Activated CD4-positive, CD25-positive, alpha-beta regulatory T cell (primary cell): ENCODE results near the gene ADARB2.

ENCODE experiments used
- DNase-seq, 4 experiments: peaks; one replicate each; lab custom pipeline; 2025; lab: John Stamatoyannopoulos, UW

ADARB2 gene

DNA sequence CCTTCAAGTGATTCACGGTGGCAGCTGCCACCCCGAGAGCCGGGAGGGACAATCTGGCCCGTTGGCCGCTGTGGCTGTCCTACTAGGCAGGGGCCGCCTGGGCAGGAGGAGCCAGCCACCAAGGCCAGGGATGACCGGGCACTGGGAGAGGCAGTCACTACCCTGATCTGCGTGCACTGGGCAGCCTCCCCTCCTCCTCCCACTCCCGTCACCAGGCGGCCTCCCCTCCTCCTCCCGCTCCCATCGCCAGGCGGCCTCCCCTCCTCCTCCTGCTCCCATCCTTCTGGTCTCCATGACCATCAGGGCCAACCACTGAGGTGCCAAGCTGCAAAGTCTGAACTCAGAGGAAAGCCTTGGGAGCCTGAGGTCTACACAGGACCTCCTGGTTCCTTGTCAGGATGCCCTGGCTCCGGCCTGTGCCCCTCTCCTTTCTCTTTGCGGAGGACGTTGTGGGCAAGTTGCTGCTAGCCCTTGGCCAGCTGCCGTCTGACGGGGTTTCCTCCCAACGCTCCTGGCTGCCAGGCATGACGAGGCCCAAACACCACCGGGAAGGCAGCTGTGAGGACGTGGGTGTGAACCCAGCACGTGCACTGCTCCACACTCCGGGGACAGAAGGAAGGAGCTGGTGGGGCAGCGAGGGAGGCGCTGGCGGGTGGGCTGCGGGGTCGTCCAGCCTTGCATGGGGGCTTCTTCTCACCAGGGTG is 550.0 kb downstream of the ADARB2 start:
- no peak for DNase-seq

DNA sequence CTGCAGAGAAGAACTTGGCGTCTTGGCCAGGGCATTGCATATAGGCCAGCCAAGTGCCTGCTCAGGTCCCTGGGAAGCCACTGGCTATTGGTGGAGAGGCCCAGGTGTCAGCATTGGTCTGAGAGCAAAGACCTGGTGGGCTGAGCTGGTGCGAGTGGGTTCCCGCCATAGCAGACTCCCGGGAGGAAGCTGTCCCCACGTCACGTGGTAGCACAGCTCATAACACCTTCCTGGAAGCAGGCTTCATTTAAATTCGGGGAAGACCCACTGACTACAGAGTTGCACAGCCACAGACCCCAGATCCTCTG is 550.7 kb downstream of the ADARB2 start:
- DNase-seq: no peak

DNA sequence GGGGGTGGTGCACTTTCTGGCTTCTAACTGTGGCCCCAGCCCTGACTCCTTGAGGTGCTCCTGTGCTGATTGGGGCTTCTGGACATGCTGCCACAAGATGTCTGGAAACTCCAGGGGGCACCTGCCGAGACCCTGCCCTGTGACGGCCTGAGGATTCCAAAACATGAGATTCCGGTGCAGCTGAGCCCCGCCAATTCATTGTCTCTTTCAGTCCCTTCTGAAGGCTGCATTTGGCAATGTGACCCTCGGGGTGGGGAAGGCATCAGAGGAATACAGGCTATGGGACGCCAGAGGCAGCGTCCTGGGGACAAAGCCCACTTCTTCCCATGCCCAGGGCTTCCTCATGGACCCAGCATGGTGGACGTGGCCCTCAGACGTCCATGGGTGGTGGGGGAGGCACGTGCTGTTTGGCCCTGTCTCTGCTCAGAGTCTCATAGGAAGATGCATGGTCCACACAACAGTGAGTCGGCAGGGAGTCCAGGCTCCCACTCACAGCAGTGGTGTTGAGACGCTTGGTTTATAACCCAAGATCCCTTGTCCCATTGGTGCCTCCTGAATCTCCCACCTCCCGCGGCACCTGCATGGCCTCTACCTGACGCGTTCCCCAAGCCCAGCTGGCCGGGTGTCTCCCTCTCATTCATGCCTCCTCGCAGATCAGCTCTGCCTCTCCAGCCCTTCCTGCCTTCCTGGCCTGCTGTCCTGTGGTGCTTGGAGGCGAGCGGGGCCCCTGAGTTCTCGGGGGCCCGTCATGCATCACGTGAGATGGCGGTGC is 551.2 kb downstream of the ADARB2 start:
- DNase-seq: no peak

DNA sequence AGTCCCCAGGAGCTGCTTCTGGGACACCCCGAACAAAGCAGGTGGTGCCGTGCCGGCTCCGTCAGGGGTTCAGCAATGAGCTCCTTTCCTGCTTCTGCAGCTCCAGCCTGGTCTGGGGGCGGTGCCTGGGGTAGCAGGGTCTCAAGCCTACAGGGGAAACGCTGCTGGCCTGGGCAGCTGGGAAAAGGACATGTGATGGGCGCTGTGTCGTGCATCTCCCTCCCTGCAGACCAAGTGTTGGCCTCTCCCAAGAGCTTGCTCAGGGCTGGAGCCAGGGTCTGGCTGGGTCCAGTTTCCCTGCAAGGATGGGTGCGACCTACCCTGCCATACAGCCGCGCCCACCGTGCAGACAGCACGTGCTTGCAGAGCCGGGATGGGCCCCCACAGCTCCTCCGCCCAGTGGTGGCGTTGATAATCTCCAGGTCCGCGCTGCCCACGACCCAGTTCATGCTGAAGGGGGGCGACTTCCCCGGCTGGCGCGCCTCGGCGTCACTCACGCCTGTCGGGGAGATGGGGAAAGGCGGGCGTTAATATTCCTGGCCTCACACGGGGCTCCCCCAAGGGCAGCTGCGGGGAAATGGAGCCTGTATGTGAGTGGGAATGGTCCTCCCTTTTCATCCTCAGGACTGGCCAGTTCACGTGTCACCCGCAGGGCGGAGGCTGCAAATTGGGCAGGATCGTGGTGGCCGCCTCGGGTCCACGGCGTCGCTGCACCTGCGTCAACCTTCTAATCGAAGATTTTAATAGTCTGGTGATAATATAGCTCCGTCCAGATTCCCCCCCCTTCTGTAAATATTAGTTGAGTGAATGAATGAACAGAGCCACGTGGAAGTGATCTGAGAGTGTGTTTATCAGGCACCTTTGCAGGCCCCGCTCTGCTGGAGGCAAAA is 552.5 kb downstream of the ADARB2 start:
- DNase-seq: no peak

DNA sequence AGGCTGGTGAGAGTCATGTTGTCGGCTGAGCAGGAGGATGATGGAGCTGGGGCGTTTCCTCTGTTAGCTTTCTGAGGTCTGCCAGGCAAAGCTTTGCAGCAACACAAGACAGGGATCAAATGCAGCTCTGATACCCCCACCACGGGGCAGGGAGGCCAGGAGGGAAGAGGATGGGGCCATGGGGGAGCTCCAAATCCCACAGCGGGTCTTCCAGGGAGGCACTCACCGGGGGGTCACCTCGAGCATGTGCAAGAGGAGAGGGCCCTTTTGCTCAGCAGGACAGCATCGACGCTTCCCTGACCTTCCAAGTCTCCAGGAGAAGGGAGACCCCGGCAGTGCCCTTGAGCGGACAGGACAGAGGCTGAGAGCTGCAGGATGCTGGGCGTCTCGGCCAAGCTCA is 553.6 kb downstream of the ADARB2 start:
- DNase-seq: no peak

DNA sequence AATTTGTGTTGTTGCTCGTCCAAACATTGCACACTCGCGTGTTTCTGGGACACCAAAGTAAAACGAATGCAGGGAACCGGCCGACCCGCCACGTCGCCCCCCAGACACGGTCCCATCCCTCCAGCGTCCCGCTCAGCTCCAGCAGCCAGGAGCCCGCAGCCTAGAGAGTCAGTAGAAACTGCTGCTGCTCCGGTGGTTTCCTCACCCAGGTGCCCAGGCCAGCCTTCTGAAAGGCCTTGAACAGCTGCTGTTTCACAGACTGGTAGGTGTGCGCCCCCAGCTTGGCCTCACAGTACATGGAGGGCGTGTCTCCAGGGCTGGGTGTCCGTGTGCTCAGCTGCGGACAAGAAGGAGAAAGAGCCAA is 554.3 kb downstream of the ADARB2 start:
- DNase-seq: no peak

DNA sequence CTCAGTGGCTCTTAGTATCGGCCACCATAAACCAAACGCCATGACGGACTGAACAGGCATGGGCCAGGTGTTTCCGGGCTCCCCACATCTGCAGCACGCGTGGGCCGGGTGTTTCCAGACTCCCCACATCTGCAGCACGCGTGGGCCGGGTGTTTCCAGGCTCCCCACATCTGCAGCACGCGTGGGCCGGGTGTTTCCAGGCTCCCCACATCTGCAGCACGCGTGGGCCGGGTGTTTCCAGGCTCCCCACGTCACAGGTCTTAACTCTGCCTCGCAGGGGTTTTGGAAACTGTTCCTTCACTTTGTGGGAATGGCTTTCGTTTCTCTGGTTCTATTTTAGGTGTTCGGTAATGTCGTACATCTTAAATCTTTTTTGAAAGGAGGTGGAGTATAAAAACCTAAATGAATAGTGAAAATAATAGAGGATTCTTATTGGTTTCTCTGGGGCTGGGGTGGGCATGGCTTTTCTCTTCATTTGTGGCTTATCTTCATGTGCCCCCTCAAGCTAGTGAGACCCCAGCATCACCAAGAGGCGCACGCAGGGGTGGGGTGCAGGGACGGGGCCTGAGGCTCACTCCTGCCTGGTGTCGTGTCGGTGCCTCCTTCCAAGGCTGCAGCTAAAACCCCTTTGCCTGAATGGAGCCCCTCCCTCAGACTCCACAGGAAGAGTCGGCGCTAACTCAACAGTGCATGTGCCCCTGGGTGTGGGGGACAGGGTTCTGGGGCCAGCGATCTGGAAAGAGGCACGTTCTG is 554.9 kb downstream of the ADARB2 start:
- no peak for DNase-seq

DNA sequence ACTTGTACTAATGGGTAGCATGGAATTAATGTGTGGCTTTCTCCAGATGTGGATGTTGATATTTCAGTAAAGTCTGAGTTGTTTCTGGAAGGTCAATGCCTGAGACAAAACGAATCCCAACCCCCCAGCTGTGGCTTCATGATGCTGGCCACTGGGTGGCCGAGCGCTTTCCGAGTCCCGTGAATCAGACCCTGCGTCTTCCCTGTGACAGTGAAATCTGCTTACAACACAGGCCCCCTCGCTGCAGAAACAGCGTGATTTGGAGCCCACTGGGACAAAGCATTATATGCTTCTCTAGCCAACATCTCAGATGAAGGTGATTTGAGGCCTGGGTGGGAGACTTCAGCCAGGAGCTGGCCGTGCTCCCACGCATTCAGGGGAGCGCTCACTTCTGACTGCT is 556.5 kb downstream of the ADARB2 start:
- no peak for DNase-seq

DNA sequence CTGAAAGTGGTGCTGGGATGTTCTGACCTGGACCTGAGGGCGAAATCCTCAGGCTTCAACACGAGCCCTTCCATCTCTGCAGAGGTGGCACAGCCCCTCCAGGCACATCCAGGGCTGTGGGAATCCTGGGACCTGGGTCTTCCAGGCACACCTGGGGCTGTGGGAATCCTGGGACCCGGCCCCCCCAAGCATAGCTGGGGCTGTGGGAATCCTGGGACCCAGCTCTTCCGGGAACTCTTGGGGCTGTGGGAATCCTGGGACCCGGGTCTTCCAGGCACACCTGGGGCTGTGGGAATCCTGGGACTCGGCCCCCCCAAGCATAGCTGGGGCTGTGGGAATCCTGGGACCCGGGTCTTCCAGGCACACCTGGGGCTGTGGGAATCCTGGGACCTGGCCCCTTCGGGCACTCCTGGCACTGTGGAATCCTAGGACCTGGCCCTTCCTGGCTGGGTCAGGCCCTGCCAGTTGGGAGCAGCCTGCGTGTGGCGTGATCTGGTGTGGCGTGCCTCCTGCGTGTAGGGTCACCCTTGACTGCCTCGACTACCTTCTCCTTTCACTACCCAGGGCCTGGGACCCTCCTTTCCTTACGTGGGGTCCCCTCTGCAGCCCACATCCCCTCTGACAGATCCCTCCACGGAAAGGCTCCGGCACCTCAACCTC is 557.1 kb downstream of the ADARB2 start:
- DNase-seq: no peak

DNA sequence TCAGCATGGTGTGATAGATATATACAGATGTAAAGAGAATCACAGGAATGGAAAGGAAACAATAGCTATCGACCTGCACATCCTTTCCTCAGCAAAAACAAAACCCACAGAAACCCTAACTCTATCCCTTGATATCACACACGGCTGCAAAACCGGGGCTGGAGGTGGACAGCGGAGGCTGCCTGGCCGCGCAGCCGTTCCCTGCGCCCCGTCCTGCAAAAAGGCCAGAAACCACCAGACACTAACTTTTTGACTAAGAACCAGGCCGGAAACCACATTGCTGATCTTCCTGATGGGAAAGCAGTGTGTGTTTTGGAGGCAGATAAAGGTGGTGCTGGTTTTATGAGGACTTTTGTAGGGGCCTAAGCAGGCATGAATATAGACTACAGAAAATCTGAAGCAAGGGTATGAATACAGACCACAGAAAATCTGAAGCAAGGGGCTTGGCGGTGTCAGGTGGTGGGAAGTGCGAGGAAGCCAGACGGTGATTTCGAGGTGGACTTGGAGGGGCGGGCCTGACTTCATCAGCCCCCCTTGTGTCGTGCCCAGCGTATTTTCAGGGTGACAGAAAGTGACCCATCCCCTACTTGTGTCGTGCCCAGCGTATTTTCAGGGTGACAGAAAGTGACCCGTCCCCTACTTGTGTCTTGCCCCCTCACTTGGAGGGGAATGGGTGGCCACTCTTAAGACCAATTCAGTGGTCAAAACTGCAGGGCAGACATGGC is 557.8 kb downstream of the ADARB2 start:
- DNase-seq: no peak

DNA sequence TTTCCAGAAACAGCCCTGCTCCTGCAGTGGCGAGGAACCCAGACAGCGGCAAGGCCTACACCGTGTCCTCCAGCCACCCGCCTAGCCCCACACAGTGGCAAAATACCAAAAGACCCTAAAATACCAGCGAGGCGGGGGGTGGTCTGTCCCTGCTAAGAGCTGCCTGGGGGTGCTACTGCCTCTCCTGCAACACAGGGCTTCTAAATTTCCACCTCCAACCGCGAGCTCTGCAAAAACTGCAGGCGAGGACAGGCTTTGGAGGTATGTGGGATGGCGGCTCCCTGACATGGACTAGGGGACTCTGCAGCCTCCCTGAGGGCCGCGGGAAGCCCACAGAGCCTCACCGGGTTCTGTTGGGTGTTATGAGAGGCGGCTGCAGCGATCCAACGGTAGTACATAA is 558.8 kb downstream of the ADARB2 start:
- DNase-seq: no peak

DNA sequence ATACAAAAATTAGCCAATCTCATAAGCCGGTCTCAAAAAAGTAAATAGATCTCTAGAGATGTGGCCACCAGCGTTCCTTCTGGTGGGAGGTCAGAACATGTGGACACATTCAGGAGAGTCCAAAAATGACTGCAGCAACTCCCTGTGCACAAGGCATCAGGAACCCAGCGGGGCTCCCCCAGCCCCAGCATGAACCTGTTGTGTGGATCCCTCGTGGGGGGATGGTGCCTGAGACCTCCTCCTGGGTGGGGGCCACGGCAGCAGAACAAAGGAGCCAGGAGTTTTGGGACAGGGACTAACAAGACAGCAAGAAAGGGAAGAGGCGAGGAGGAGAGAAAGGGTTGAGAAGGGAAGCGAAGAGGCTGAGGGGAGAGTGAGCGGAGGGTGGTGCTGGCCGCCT is 559.4 kb downstream of the ADARB2 start:
- no peak for DNase-seq

DNA sequence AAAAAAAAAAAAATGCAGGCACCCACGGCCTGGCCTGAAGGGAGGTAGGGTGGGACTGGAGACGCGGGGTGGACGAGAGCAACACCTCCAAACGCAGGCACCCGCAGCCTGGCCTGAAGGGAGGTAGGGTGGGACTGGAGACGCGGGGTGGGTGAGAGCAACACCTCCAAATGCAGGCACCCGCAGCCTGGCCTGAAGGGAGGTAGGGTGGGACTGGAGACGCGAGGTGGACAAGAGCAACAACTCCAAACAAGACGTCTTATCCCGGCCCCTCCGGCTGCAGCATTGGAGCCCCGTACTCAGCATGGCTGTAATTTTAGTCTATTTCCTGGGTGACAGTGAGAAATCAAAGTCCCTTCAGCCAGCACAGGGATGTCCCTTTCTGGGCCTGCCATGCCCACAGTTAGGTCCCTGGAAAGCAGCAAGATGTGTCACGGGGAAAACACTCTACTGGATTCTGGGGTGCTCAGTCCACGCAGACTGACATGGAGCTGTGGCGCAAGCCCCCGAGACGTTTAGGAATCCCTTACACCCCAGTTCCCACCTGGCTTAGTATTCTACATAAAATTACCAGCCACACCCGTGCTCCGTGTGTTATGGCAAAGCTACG is 561.3 kb downstream of the ADARB2 start:
- no peak for DNase-seq

DNA sequence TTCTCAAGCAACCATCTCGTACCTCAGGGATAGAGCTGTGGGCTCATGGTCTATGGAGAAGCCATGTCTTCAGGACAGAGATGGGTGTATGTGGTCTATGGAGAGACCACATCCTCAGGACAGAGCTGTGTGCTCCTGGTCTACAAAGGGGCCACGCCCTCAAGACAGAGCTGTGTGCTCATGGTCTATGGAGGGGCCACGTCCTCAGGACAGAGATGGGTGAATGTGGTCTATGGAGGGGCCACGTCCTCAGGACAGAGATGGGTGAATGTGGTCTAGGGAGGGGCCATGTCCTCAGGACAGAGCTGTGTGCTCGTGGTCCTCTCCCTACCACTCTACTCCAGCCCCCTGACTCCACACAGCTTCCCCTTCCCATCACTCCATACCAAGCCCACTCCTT is 563.3 kb downstream of the ADARB2 start:
- DNase-seq: no peak

DNA sequence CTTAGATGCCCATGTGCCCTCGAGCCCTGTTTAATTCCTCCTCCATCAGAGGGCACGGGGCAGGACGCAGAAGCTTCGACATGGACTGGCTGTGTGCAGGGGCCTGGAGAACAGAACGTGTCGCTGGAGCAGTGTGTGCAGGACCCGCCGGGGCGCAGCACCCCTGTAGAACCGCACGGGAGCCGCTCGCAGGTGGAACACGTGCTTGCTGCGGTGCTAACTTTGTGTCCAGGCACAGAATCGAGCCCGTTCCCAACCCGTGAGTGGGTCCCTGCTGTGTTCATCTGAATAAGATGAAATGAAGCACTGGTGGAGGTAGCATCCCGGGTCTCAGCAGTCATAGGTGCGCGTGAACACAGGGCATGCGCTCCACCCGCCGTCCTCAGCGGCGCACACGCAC is 564.2 kb downstream of the ADARB2 start:
- DNase-seq: no peak

DNA sequence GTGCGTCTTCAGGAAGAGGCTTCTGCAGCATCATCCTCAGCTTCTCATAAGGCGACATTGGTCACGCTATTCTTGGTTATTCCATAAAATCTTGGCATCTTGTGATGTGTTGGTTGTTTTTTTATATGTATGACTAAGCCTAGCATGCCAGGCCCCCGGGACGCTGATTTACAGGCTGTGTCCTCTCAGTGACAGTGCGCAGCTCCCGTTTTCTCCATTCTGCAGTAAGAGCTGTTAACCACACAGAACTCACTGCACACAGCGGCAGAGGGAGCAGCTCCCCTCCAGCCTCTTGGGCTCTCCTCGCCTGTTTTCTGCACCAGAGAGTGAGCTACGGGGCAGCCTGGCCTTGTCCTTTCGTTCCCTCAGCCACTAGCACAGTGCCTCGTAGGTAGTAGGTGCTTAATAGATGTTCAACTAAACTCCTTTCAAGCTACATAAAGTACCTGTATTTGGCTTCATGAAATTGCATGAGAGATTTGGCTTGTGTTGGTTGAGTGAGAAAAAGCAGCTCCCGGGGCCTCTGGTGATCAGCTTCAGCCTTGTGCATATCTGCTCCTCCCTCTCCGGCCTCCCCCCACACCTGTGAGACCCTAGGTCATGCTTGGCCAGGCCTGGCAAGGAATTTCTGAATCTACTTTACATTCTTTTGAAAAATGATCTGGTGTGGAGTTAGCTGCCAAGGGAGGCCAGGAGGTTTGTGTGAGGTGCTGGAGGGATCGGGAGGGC is 564.9 kb downstream of the ADARB2 start:
- DNase-seq: no peak

DNA sequence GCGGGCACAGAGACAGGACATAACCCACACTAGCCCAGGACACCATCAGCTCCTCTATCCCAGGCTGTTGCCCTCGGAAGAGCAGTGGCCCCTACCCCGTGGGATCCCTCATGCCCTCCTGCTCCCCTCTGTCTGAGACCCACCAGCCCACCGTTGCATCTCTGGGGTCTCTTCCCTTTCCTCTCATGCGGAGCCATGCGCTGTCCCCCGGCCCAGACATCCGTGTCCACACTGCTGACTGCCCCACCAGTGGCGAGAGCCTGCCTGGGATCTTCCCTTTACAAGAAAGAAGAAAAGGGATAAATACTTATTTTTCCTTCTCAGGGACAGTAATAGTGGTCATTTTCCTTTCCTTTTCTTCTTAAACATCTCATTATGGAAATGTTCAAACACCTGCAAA is 565.7 kb downstream of the ADARB2 start:
- DNase-seq: no peak

DNA sequence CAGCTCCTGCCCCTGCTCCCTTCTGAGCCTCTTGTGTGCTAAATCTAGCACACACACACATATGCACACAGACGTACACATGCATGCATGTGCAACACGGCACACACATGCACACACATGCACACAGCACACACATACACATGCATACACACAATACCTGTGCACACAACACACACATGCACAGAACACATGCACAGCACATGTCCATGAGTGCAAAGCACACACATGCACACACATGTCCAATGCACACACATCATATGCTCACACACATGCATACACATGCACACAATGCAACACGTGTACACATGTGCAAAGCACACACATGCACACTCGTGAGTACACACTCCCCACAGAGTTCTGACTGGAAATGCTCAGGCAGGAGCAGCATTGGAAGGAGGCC is 566.1 kb downstream of the ADARB2 start:
- DNase-seq: no peak

DNA sequence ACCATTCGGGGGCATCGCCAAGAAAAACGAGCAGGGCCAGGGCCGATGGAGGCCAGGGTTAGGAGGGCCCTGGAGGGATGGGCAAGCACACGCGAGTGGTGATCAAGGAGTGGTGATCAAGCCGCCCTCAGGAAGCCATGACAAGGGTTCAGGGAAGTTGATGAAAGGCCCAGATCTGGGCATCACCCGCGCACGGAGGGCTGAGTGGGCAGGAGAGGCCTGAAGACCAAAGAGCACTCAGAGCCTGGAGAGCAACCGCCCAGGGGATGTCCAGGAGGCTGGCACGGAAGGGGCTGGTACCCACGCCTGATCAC is 566.5 kb downstream of the ADARB2 start:
- no peak for DNase-seq
